ENCODE results near the gene NEBL. TPM values are rescaled to one million over a fixed set of nuclear protein-coding genes. Genes with fewer than 3 reads are reported as not detected.

NEBL gene
- total RNA-seq, 1 donor, result under 0.01 TPM

DNA sequence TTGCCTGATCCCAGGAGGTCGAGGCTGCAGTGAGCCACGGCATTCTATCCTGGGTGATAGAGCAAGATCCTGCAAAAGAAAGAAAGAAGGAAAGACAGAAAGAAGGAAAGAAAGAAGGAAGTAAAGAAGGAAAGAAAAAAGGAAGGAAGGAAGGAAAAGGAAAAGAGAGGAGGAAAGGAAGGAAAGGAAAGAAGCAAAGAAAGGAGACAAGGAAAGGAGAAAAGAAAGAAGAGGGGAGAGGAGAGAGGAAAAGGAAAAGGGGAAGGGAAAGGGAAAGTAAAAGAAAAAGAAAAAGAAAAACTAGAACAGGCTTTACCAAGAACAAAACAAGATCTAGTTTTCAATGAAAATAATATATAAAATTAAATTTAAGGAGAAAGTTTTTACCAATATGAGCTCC is 15.0 kb downstream of the NEBL start:
- DNase-seq (ENCODE audit: low read depth), result no peak
- no peak overlapping the region for H3K4me3 ChIP-seq (ENCODE audit: low read depth, low read length)
- TF ChIP-seq, protein P1, sequence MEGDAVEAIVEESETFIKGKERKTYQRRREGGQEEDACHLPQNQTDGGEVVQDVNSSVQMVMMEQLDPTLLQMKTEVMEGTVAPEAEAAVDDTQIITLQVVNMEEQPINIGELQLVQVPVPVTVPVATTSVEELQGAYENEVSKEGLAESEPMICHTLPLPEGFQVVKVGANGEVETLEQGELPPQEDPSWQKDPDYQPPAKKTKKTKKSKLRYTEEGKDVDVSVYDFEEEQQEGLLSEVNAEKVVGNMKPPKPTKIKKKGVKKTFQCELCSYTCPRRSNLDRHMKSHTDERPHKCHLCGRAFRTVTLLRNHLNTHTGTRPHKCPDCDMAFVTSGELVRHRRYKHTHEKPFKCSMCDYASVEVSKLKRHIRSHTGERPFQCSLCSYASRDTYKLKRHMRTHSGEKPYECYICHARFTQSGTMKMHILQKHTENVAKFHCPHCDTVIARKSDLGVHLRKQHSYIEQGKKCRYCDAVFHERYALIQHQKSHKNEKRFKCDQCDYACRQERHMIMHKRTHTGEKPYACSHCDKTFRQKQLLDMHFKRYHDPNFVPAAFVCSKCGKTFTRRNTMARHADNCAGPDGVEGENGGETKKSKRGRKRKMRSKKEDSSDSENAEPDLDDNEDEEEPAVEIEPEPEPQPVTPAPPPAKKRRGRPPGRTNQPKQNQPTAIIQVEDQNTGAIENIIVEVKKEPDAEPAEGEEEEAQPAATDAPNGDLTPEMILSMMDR (IDR thresholded peaks at IDR 0.05; ENCODE audit: insufficient read depth, low read depth, low read length), result no peak

DNA sequence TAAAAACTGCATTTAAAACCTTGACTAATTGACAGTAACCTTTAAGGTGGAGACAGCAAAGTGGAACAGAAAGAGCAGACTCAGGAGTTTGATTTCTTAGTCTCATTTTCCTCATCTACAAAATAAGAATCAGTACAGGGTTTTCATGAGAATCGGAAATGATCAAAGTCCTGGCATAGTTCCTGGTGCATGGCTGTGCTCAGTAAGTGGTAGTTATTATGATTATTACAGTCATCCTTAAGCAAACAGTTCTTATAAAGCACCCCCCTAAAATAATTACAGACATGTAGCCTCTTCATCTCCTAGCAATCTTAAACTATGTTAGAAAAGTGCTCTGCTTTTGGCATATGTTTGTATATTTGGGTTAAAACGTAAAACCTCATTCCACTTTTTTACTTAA is 18.0 kb downstream of the NEBL start:
- TF ChIP-seq, protein P1 (IDR thresholded peaks at IDR 0.05; ENCODE audit: insufficient read depth, low read depth, low read length), result no peak

DNA sequence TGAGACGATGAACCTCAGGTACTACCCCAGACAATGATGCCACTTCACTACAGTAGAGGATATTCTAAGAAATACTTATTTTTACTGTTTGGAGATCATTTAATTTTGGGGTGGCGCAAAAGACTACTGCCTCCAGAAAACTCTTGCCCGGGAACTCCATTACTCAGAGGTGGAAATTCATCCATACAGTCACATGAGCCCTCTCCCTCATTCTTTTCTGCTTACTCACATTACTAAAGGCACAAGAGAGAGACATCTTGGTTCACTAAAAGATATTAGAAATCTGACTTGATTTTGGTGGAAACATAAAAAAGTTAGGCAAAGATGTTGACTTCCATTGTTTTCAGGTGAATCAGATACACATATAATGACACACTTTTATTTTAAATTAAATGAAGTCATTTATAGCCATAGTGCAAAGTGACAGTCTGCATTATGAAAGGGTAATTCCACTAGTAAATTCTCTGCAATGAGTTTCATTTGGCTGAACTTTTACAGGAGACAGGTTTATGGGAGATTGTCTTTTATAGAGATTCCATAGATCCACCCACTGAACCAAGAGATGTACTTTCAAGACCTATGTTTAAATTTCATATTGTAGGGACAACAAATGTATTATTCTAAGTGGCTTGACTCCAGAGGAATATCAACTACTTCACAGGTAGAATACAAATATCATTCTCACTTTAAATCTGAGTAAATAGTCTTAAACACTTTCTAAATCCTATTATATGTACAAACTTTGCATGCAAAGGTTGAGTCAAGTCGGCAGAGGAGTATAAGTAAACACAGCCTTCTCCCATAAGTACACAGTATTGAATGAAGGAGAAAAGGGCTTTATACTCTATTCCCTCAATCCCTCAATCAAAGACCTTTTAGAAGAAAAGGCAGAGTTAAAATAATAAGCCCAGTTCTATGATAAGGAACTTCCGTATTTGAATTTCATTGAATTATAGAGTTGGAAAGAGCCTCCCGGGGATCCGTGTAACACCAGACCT is 18.8 kb downstream of the NEBL start:
- no peak for DNase-seq (ENCODE audit: low read depth)
- no peak overlapping the region for H3K4me3 ChIP-seq (ENCODE audit: low read depth, low read length)
- TF ChIP-seq, protein P1 (IDR thresholded peaks at IDR 0.05; ENCODE audit: insufficient read depth, low read depth, low read length), result no peak

More for the DNA sequence above, 18.0 kb downstream of the NEBL start:
- no peak for DNase-seq (ENCODE audit: low read depth)
- H3K4me3 ChIP-seq (ENCODE audit: low read depth, low read length), result no peak overlapping the region

DNA sequence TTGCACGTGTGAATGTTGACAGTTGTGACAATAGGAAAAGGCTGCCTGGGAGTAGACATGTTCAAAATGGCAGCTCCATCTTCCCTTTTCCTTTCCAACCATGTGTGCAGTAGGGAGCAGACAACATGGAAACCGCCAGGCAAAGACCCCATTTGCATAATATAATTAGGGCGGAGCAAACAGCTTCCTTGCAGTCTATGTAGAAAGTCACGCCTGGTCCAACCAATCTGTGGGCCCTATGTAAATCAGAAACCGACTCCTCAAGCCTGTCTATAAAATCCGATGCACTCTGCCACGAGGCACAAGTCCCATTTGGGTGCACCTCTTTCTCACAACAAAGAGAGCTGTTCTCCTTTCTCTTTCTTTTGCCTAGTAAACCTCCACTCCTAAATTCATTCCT is 19.6 kb downstream of the NEBL start:
- no peak overlapping the region for H3K4me3 ChIP-seq (ENCODE audit: low read depth, low read length)
- DNase-seq (ENCODE audit: low read depth), result no peak
- TF ChIP-seq, protein P1 (IDR thresholded peaks at IDR 0.05; ENCODE audit: insufficient read depth, low read depth, low read length), result no peak

DNA sequence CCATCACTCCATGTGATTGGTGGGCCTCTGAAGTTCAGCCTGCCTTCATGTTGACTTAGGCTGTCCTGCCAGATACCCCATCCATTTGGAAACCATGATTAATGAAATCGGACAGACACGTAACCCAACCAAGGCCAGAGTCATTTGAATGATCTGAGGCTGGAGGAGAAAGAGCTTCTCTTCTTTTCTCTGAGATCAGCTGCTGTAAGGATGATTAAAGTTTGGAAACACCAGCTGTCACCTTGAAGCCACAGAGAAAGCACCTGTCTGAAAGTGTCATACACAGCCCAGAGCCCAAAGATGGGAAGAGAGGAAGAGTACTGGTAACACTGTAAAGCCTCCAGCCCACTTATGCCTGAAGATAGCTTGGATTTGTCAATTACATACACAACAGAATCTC is 22.9 kb downstream of the NEBL start:
- no peak overlapping the region for H3K4me3 ChIP-seq (ENCODE audit: low read depth, low read length)
- TF ChIP-seq, protein P1 (IDR thresholded peaks at IDR 0.05; ENCODE audit: insufficient read depth, low read depth, low read length), result no peak
- DNase-seq (ENCODE audit: low read depth), result no peak

DNA sequence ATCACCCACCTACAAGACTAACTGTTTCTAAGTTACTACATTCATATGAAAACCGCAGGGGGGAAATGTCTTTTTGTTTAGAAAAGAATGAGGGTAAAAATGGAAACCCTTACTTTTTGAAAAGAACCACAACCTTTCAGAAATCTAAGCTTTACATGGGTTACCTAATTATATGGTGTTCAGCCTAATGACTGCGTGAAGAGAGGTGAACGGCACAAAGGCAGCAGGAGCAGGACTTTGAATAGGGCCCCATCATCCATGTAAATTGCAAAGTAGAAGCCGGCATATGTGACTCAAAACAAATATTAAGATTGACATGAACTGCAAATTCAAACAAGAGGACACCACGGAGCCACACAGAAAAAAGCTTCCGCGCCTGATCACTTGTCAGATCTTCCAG is 25.1 kb downstream of the NEBL start:
- TF ChIP-seq, protein P1 (IDR thresholded peaks at IDR 0.05; ENCODE audit: insufficient read depth, low read depth, low read length), result no peak
- no peak overlapping the region for H3K4me3 ChIP-seq (ENCODE audit: low read depth, low read length)
- no peak for DNase-seq (ENCODE audit: low read depth)

Data from fibroblast of villous mesenchyme (primary cell).